Stomach (tissue), 4 donors: ENCODE data around the gene MYBPC2.

Experiments
- EP300 ChIP-seq: sonication (generic); formaldehyde crosslinking; IDR thresholded peaks from one replicate; pipeline ENCODE4 v1.6.1; 2017; ENCODE audit warnings: antibody characterized with exemption
- TF ChIP-seq, protein P1 (sequence below), 7 experiments: fragments of 450-650 bp in 4 of 7; fragments of 200-600 bp in 3 of 7; sonication (generic) in 3 of 7; IDR thresholded peaks; one replicate each; pipeline ENCODE4 v1.5.1; 2016 to 2019; ENCODE audit warnings: antibody characterized with exemption in 7 of 7, control low read depth in 2 of 7, mild to moderate bottlenecking in 1 of 7

GRCh38 chr19:50507376-50507775 lies 74.7 kb downstream of the MYBPC2 start:
- TF ChIP-seq, protein P1, sequence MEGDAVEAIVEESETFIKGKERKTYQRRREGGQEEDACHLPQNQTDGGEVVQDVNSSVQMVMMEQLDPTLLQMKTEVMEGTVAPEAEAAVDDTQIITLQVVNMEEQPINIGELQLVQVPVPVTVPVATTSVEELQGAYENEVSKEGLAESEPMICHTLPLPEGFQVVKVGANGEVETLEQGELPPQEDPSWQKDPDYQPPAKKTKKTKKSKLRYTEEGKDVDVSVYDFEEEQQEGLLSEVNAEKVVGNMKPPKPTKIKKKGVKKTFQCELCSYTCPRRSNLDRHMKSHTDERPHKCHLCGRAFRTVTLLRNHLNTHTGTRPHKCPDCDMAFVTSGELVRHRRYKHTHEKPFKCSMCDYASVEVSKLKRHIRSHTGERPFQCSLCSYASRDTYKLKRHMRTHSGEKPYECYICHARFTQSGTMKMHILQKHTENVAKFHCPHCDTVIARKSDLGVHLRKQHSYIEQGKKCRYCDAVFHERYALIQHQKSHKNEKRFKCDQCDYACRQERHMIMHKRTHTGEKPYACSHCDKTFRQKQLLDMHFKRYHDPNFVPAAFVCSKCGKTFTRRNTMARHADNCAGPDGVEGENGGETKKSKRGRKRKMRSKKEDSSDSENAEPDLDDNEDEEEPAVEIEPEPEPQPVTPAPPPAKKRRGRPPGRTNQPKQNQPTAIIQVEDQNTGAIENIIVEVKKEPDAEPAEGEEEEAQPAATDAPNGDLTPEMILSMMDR (IDR thresholded peaks at IDR 0.05) = no peak
- TF ChIP-seq EP300 = no peak
